ENCODE data around the gene DDIT3.

The DDIT3 gene

DNA sequence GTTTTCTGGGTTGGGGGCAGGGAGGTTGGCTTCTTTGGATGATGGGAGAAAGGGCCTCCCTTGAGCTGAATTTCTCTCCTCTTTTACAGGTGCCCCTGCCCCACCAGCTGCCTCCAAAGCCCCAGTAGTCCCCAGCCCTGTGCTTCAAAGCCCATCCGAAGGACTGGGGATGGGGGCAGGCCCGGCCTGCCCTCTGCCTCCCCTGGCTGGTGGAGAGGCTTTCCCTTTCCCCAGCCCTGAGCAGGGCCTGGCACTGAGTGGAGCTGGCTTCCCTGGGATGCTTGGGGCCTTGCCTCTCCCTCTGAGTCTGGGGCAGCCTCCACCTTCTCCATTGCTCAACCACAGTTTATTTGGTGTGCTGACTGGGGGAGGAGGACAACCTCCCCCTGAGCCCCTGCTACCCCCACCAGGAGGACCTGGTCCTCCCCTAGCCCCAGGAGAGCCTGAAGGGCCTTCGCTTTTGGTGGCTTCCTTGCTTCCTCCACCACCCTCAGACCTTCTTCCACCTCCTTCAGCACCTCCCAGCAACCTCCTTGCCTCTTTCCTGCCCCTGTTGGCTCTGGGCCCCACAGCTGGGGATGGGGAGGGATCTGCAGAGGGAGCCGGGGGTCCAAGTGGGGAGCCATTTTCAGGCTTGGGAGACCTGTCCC, 6.3 kb upstream of the DDIT3 start:
- DNase-seq (ENCODE audit: low read depth): no peak
- no peak overlapping the region for H3K4me3 ChIP-seq (ENCODE audit: low read length)
- TF ChIP-seq CTCF (IDR thresholded peaks at IDR 0.05; ENCODE audit: insufficient read depth, low read depth, low read length, missing control alignments): no peak

DNA sequence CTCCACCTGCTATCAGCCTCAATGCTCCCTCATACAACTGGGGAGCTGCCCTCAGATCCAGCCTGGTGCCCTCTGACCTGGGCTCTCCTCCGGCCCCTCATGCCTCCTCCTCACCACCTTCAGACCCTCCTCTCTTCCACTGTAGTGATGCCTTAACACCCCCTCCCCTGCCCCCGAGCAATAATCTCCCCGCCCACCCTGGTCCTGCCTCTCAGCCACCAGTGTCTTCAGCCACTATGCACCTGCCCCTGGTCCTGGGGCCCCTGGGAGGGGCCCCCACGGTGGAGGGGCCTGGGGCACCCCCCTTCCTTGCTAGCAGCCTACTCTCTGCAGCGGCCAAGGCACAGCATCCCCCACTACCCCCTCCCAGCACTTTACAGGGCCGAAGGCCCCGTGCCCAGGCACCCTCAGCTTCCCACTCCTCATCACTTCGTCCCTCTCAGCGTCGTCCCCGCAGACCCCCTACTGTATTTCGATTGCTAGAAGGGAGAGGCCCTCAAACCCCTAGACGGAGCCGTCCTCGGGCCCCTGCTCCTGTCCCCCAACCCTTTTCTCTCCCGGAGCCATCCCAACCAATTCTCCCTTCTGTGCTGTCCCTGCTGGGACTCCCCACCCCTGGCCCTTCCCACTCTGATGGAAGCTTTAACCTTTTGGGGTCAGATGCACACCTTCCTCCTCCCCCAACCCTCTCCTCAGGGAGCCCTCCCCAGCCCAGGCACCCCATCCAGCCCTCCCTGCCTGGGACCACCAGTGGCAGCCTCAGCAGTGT, 5.5 kb upstream of the DDIT3 start:
- DNase-seq (ENCODE audit: low read depth): no peak
- no peak for TF ChIP-seq CTCF (IDR thresholded peaks at IDR 0.05; ENCODE audit: insufficient read depth, low read depth, low read length, missing control alignments)
- H3K4me3 ChIP-seq (ENCODE audit: low read length): no peak overlapping the region

GRCh38 chr12:57524814-57525614, 4.7 kb upstream of the DDIT3 start:
- H3K4me3 ChIP-seq (ENCODE audit: low read length): peak overlapping the region; percentile 92
- no peak for DNase-seq (ENCODE audit: low read depth)
- TF ChIP-seq CTCF (IDR thresholded peaks at IDR 0.05; ENCODE audit: insufficient read depth, low read depth, low read length, missing control alignments): no peak

DNA sequence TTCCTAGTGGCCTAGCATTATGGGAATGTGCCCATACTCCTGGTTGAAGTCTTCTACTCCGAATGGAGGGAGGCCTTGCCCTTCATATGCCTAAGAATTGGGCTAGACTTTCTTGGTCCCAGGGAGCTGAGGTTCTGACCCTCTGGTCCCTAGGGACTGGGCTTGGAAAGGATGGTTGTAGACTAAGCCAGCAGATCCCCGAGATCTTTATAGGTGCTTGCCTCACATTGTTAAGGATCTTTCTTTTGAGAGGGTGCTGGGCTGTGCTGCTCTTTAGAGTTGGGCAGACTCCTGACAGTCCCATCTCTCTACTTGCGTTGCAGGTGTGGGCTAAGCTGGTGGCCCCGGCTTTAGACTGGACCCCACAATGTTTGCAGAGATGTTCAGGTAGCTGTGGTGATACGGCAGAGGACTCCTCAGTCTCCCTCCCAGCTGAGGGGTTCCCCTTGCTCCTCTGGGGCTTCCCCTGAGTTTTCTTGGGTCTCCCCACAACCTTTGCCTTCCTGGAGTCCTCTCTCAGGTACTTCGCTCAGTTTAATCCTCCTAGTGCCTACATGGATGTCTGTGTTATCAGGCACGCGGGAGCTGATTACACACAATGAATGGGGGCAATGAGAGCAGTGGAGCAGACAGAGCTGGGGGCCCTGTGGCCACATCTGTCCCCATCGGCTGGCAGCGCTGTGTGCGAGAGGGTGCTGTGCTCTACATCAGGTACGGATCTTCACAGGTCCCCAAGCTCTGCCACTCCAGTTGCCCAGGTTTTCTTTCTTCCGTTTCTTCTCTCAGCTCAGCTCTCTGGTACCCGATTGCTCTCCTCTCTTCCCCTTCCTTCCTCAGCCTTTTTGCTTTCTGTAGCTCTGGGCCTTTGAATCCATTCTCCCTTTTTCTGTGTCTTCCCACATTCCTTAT, 3.6 kb upstream of the DDIT3 start:
- no peak for TF ChIP-seq CTCF (IDR thresholded peaks at IDR 0.05; ENCODE audit: insufficient read depth, low read depth, low read length, missing control alignments)

DNA sequence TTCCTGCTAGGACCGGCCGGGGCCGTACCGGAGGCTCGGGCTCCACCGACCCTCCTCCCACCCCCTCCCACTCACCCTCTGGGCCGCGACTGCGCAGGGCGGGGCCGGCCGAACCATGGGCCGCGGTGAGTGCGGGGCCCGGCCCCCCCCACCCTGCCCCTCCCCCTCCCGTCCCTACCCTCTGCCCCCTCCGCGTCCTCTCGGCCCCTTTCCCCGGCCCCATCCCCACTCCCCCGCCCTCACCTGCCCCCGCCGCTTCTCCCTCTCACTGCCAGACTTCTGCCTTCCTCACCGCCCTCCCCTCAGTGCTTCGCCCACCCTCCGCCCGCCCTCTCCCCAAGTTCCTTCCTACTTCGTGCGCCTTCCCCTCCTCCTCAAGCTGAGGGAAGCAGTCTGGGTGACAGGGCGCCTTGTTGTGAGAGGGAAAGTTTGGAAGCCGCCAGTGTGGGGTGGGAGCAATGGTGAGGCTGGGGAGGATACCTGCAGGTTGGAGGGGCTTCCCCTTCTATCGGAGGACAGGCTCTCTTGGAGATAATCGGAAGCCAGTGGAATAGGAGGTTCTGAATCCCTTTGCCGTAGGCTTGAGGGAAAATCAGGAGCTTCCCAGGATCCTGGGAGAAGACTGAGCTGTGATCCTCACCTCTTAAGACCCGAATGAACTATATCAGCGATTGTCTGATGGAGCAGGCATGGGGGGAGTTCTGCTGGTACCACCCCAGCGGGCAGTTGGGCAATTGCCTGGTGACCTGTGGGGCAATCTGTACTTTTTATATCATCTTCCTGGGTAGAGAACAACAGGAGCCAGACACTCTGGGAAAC, 2.8 kb upstream of the DDIT3 start:
- peak overlapping the region; percentile 92 for H3K4me3 ChIP-seq (ENCODE audit: low read length)
- peak; percentile 40 for DNase-seq (ENCODE audit: low read depth)
- no peak for TF ChIP-seq CTCF (IDR thresholded peaks at IDR 0.05; ENCODE audit: insufficient read depth, low read depth, low read length, missing control alignments)

More for the DNA sequence above, 3.6 kb upstream of the DDIT3 start:
- DNase-seq (ENCODE audit: low read depth): no peak
- peak overlapping the region; percentile 92 for H3K4me3 ChIP-seq (ENCODE audit: low read length)
